Measurements from ENCODE around the gene COL26A1.

COL26A1 gene

DNA sequence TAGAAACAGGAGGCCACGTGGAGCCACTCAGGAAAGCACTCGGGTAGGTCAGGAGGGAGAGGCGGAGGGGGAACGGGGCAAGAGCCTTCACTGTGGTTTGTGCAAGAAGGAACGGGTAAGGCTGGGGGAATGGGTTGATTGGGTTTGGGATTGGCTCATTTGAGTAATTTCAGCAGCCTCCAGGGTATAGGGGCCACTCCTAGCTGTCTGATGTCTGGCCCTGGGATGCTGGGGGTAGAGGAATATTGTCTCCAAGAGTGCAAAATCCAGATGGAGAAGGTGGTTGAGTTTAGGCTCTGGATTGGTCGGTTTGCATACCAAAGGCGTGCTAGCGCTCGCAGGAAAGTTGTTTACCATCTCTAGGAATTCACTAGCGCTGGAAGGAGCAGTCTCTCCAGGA lies 219.2 kb downstream of the COL26A1 start:
- H3K4me3 ChIP-seq (ENCODE audit: low read depth, low read length), result no peak overlapping the region
- DNase-seq (ENCODE audit: low read depth), result no peak

DNA sequence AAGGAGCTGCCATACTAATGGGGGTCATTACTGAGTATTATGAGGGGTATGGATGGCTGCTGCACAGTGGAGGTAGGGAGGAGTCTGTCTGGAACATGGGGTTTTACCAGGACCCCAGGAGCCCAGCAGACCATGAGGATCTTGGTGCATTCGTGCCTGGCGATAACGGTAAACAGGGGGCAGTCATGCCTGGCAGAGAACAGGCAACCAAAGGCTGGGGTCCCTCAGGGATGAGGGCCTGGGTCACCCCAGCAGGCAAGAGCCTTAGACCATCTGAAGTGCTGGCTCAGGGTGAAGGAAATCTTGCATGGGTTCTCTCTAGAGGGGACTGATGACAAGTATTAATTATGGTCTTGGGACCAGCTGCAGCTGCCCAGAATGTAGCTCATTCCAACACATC lies 220.3 kb downstream of the COL26A1 start:
- no peak overlapping the region for H3K4me3 ChIP-seq (ENCODE audit: low read depth, low read length)
- no peak for DNase-seq (ENCODE audit: low read depth)

DNA sequence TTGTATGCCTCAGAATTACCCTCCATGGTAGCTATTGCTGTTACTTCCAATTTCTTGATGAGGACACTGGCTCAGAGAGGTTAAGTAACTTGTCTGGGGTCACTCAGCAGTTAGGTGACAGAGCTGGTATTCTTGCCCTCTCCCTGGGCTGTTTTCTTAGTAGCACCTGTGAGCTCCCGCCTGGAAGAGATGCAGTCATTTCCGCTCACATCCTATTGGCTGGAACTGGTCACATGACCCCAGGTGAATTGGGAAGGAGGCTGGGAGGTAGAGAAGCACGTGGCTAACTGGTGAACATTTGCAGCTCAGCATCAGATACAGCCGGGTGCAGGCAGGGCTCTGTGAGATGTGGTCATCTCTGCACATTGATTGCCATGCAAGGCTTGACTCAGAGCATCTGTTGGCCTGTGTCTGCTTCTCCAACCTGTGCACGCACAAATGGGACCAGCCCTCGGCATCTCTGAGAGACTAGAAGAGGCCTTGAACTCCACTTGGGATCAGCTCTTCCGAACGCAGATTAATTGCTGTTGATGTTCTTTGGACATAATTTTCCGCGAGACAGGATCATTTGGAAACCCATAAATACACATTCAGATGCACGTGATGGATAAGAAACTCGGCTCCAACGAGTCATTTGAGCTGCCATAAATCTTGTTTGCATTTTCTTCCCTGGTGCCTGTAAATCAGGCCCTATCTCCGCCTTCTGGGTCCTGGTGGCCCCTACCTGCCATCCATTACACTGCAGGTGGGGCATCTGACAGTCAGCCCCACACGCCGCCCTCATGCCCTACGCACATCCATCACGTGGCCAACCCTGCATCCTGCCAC lies 223.6 kb downstream of the COL26A1 start:
- no peak for DNase-seq (ENCODE audit: low read depth)
- H3K4me3 ChIP-seq (ENCODE audit: low read depth, low read length), result no peak overlapping the region

DNA sequence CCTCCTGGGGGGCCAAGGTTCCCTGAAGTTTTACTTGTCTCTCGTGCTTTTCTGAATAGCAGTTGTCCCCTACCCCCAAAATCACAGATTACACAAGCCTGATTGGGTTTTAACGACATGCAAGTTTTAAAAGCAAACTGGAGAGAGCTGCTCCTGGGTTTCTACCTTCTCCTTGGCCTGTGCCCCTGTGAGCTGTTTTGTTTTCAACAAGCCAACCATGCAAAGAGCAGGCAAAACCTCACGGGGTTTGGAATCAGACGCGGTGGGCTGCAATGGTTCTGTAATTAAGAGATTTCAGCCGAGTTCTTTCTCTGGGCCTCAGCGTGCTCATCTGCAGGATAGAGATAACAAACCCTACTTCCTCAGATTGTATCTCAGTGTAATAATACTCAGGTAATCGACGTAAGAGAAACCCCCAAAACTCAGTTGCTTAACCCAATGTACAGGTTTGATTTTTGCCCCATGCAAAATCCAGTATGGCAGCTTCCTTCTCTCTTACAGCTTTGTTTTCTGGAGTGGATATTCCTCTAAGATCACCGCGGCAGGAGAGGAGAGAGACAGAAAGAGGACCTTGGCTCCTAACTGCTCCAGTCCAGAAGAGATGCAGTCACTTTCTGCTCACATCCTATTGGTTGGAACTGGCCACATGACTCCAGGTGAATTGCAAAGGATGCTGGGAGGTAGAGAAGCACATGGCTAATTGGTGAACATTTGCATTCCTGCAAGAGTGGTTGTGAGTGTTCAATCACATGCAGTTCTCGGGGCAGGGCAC lies 224.4 kb downstream of the COL26A1 start:
- H3K4me3 ChIP-seq (ENCODE audit: low read depth, low read length), result no peak overlapping the region
- no peak for DNase-seq (ENCODE audit: low read depth)

DNA sequence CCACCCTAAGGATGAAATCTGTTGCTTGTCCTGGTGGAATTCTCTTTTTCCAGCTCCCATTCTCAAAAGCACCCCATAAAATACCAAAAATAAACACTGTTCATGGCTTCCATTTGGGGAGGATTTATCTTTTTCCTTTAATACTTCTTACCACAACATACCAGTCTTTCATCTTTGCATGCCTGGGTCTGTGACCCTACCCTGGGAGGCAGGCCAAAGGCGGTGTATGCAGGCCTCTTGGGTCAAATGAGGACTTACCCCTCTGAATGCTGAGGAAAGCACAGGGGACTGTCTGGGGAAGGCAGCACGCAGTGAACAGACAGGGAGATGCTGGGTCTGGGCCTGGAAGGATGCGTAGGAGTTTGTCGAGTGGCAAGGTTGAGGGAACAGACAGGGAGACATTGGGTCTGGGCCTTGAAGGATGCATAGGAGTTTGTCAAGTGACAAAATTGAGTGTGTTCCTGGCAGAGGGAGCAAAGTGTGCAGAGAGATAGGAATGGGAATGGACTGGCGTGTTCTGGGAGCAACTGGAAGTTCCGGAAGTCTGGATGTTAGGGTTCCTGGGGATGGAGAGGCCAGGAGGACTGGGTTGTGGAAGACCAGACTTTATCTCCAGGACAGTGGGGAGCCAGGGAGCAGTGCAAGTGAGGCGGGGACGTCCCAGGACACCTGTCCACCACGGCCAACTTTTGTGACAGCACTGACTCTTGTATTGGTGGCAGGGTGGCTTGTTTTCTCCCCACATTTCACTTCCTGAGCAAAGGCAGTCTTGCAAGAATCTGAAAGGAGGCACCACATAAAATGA lies 225.7 kb downstream of the COL26A1 start:
- DNase-seq (ENCODE audit: low read depth), result no peak

DNA sequence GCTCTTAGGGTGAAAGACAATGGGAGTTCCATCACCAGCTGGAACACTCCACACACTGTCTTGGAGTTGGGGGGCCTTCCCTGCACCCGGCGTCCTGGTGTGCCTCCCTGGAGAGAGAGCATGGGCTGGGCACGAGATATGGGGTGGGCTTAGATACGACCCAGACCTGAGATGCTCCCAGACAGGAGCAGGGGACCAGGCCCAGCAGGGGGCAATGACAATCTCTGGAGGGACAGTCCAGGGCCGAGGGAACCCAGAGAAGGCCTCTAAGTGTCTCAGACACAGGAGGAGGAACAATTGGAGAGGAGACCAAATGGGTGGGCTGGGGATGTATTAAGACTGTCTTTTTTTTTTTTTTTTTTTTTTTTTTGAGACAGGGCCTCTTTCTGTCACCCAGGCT lies 226.4 kb downstream of the COL26A1 start:
- DNase-seq (ENCODE audit: low read depth), result no peak
- no peak overlapping the region for H3K4me3 ChIP-seq (ENCODE audit: low read depth, low read length)

More for the DNA sequence above, 225.7 kb downstream of the COL26A1 start:
- H3K4me3 ChIP-seq (ENCODE audit: low read depth, low read length), result no peak overlapping the region

DNA sequence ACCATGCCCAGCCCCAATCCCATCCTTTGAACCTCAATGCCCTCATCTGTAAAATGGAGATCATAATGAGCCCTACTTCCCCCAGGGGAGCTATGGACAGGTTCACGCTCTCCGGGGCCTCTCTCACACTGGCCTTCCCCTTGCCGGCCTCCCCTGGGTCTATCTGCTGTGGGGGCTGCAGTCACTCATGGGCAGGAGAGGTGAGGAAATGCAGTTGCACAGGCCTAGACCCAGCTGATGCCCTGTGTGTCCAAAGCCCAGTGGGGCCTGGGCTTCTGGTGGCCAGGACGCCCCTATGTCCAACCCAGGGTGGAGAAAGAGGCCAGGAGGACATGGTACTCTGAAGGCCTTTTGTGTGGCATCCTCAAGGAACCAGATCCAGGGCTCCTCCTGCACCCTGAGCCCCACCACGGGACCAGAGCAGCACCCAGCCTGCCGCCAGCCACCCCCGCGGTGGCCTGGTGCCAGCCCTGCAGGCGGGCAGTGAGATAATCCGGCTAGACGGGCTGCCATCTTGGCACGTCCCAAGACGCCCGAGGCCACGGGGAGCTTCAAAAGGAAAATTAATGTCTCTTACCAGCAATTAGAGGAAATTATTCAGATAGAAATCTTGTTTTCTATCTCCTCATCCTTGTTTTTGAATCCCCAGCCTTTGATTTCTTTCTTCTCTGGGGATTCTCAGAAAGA lies 227.4 kb downstream of the COL26A1 start:
- no peak for DNase-seq (ENCODE audit: low read depth)
- H3K4me3 ChIP-seq (ENCODE audit: low read depth, low read length), result no peak overlapping the region

DNA sequence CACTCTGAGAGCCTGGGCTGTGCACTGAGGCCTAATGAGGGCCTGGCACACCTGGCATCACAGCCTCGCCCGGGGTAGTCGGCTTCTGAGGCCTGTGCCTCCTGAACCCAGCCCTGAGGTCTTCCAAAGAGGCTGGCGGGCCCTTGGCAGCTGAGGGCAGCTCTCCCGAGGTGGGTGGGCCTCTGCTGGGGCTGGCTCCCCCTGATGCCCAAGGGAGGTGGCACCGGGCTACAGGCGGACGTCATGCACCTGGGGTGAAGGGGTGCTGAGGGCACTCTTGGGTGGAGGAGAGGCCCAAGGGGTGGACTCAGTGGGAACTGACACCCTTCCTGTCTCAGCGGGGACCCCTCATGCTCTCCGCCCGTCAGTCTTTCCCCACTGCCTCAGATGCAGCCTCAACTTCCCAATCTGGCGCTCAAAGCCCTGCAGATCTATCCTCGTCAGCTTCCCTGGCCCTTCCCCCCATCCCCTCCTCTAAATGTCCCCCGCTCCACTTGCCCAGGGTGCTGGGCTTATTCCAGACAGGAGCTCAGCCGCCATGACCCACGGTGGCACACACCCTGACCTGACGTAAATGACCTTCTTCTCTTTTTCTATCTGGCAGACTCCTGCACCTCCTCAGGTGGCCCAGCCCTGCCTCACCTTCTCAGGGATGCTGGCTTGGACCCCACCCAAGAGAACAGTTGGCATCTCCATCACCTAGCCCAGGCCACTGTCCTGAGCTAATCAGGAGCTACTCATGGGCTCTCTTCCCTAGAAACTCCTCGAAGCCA lies 228.2 kb downstream of the COL26A1 start:
- no peak for DNase-seq (ENCODE audit: low read depth)
- no peak overlapping the region for H3K4me3 ChIP-seq (ENCODE audit: low read depth, low read length)

DNA sequence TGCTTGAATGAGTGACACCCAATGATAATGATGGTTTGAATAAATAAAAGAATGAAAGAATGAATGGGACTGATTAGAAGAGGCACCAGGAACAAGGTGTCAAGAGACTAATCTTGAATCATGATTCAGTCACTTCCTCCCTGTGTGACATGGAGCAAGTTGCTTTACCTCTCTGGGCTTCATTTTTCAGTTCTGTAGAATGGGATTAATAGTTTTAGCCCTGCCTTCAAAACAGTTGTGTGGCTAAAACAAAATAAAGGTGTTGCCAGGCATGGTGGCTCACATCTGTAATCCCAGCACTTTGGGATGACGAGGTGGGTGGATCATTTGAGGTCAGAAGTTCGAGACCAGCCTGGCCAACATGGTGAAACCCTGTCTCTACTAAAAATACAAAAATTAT lies 228.8 kb downstream of the COL26A1 start:
- H3K4me3 ChIP-seq (ENCODE audit: low read depth, low read length), result no peak overlapping the region
- DNase-seq (ENCODE audit: low read depth), result no peak

DNA sequence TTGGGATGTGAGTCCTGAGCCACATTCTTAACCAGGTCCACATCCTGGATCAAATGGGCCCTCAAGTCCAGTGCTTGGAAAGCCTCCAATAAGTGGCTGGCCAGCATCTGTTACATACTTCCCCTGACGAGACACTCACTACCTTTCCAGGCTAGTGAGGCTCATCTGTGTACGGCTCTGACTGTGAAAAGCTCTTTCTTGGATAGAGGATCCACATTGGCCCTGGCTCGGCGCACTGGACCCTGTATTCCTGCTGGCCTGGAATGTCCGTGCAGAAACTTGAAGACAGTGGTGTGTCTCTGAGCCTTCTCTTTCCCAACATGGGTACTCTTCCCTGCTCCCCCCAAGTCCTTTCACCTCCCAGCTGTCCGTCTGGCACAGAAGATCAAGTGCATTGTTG lies 230.9 kb downstream of the COL26A1 start:
- H3K4me3 ChIP-seq (ENCODE audit: low read depth, low read length), result no peak overlapping the region
- no peak for DNase-seq (ENCODE audit: low read depth)

DNA sequence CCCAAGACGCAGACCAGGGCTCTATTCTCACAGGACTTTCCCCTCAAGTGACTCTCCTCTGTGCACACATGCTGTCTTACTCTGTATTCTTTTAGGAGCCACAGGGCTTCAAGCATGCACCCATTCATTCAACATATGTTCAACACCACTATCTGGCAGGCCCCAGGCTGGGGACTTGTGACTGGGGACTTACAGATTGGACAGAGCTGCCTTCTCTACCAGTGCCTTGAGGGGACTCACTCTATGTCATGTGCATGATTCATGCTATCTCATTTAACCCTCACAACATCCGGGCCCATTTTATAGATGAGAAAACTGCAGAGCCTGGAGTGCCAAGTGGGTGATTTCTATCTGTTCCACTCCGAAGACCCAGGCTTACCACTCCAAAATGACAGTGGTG lies 232.1 kb downstream of the COL26A1 start:
- no peak overlapping the region for H3K4me3 ChIP-seq (ENCODE audit: low read depth, low read length)
- no peak for DNase-seq (ENCODE audit: low read depth)

DNA sequence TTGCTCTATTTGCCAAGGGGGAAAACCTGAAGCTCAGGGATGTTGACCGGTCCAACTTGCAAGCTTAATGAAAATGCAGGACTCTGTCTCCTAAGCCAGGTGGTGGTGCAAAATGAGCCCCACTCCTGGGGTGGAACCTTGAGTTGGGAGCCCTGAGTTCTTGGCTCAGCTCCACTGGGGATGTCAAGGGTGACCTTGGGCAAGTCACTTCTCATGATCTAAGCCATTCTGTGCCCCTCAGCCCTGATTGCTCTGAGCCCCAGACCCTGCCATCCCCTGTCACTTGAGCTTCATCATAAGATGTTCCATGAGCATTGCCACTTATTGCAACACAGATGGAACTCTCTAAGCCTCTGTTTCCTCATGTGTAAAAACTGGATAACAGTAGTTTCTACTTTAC lies 232.6 kb downstream of the COL26A1 start:
- no peak for DNase-seq (ENCODE audit: low read depth)
- H3K4me3 ChIP-seq (ENCODE audit: low read depth, low read length), result no peak overlapping the region

DNA sequence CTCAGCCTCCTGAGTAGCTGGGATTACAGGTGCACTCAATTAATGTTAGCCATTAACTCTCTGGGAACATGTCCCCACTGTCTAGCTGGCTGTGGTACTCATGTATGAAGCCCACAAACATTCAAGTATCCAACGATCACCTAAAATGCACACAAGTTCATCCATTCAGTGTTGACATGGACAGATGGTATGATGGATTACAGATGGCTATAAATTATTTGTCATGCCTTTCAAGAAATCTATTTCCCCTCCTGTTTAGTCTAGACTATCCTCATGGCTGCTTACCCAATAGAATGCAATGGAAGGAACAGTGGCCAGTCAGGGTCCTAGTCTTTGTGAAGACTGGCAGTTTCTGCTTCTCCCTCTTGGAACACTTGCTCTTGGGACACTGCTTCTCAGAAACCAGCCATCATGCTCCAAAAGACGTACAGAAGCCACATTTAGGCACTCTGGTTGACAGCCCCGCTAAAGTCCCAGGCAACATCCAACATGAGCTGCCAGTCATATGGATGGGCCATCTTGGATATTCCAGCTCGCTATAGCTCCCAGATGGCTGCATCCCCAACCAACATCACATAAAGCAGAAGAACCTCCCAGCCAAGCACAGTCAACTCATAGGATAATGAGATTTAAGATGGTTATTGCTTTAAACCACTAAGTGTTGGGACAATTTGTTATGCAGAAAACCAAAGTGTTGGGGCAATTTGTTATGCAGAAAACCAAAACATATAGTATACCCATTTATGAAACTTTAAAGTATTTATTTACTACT lies 233.3 kb downstream of the COL26A1 start:
- H3K4me3 ChIP-seq (ENCODE audit: low read depth, low read length), result no peak overlapping the region
- DNase-seq (ENCODE audit: low read depth), result no peak

DNA sequence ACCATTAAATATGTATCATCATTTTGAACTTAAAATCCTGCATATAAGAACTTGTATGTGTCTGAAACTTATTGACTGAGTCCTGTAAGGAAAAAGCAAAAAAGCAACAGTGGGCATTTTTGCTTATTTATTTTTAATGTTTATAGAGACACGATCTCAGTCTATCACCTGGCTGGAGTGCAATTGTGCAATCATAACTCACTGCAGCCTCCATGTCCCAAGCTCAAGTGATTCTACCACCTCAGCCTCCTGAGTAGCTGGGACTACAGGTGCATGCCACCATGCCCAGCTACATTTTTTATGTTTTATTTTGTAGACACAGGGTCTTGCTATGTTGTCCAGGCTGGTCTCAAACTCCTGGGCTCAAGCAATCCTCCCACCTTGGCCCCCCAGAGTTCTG lies 234.2 kb downstream of the COL26A1 start:
- H3K4me3 ChIP-seq (ENCODE audit: low read depth, low read length), result no peak overlapping the region
- no peak for DNase-seq (ENCODE audit: low read depth)

DNA sequence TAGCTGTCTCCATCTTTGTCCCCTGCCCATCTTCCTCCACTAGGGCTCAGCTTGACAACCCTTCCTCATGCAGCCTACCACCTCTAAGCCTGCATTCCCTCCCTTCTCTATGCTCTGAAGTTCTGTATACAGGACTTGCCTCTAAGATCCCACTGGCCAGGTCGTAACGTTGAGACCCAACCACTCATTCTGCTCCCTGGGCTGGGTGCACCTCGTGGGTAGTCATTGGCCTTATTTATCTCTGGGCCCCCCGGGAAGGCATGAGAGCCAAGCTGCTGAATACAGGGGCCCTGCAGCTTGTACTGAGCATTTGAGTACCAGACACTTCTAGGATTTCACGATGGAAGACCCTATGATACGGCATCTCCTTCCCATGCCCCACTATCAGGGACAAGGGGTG lies 235.3 kb downstream of the COL26A1 start:
- no peak overlapping the region for H3K4me3 ChIP-seq (ENCODE audit: low read depth, low read length)
- no peak for DNase-seq (ENCODE audit: low read depth)

DNA sequence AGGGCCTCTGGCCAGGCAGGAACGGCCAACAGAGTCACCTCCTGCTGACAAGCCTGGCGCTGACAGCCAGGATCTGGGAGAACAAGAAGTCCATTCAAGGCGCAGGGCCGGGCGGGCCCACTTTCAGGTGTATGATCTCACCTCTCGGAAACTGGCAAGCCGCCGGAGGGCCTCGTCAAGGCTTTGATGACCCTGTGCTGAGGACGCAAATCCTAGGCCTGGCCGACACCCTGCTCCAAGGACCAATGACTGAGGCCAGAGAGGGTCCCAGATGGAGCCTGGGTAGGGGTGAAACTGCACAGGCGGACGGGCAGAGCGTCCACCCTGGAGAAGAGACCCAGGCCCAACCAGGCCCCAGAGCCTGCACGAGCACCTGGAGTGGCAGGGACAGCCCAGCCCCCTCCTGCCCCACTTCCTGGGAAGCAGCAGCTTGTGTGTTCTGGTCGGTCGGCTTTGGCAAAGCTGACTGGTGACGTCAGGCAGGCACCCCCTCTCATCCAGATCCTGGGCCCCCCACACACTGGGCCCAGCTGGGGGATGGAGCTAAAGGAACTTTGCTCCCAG lies 235.8 kb downstream of the COL26A1 start:
- no peak for DNase-seq (ENCODE audit: low read depth)
- H3K4me3 ChIP-seq (ENCODE audit: low read depth, low read length), result no peak overlapping the region

DNA sequence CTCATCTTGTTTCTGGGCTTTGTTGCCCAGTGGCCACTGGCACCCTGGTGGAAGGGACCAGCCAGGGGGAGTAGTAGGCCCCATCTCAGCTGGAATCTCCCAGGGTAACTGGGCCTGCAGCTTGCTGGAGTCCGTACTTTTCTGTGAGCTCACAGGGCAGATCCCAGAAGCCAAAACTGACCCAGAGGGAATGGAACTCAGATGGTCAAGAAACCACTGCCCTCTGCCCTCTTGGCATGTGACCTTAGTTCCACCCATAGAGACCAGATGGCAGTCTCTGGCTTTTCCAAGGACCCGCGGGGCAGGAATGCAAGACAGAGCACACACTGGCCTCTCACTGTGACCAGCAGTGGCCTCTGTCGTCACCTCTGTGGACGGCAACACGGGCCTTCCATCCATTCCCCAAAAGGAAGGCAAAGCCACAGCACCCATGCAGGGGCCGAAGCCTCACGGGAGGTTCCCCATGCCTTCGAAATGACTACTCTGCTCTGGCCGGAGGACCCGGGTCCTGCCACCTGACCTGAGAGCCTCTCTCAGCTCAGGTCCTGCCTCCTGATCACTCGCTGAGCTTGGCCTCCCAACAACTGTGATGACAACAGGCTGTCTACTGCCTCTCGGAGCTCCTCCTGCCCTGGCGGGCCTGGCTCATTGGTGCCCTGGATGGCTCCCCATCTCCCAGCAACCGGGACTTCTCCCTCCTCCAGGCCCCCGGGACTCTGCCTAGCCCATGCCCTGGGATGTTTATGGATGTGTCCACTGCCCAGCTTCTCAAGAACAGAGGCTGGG lies 236.5 kb downstream of the COL26A1 start:
- H3K4me3 ChIP-seq (ENCODE audit: low read depth, low read length), result no peak overlapping the region
- DNase-seq (ENCODE audit: low read depth), result no peak
